Thymus (tissue), 11 donors: ENCODE measurements around the gene HNF1B. TPM values are rescaled to one million over a fixed set of nuclear protein-coding genes. Genes with fewer than 3 reads are reported as not detected.

Experiments used
- DNase-seq, 9 donors: peaks; one replicate each; pipeline ENCODE4 v3.0.0-alpha.2; 2013; ENCODE audit warnings: low spot score in 9 of 9, low read depth in 6 of 9, missing footprints in 1 of 9
- H3K27ac ChIP-seq, 2 donors: one replicate each; pipeline ENCODE4 v1.5.1; 2013; ENCODE audit warnings: control low read depth in 1 of 2, low read depth in 1 of 2, low read length in 1 of 2, mild to moderate bottlenecking in 1 of 2, moderate library complexity in 1 of 2
- H3K27me3 ChIP-seq, 2 donors: one replicate each; pipeline ENCODE4 v1.5.1; 2013; ENCODE audit warnings: low read length in 1 of 2; ENCODE audit not compliant: control insufficient read depth in 2 of 2, insufficient read depth in 1 of 2
- H3K36me3 ChIP-seq, 2 donors: one replicate each; pipeline ENCODE4 v1.5.1; 2013; ENCODE audit warnings: low read length in 1 of 2, mild to moderate bottlenecking in 1 of 2, moderate library complexity in 1 of 2; ENCODE audit not compliant: control insufficient read depth in 2 of 2, insufficient read depth in 2 of 2
- H3K4me1 ChIP-seq, 2 donors: one replicate each; pipeline ENCODE4 v1.5.1; 2013; ENCODE audit warnings: low read length in 2 of 2; ENCODE audit not compliant: control insufficient read depth in 2 of 2, insufficient read depth in 2 of 2
- H3K4me3 ChIP-seq, 2 donors: one replicate each; pipeline ENCODE4 v1.5.1; 2013; ENCODE audit warnings: low read length in 2 of 2, control low read depth in 1 of 2, mild to moderate bottlenecking in 1 of 2
- H3K9me3 ChIP-seq, 2 donors: one replicate each; pipeline ENCODE4 v1.5.1; 2013; ENCODE audit warnings: low read length in 1 of 2, mild to moderate bottlenecking in 1 of 2; ENCODE audit not compliant: control insufficient read depth in 2 of 2, insufficient read depth in 1 of 2
- WGBS: extraction: QIAGEN DNeasy Blood & Tissue Kit; methylation state at CpG from one replicate; pipeline ENCODE4 v1.1.7; 2013; 5-methylcytosine and 5-hydroxymethylcytosine counted together
- polyA plus RNA-seq: library from polyadenylated mRNA; stranded (reverse); fragments of 200-250 nt; gene quantifications from one replicate; pipeline ENCODE4 v1.2.3, GENCODE V29; 2013
- total RNA-seq: library from RNA; stranded (reverse); fragments of 120-200 nt; gene quantifications from one replicate; pipeline ENCODE4 v1.2.4, GENCODE V29; 2013
- donor health status: healthy.

The HNF1B gene
- total and polyA plus RNA-seq, 2 donors: 0.05 to 0.30 TPM

DNA sequence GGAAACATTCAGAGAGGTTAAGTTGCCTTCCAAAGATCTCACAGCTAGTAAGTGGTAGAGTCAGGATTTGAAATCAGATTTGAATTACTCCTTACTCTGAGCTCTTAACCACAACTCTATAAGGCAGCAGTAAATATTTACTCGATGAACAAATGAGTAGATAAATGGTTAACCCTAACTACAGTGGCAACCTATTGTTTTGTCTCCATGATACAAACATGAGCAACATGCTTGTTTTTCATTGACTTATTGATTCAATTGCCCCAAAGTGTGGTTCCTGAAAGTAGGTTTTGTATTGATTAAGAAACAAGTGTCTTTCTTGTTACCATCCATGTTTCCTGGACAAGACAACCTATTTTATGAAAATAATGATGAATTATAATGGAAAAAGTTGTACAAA, 66.8 kb downstream of the HNF1B start:
- no peak overlapping the region for H3K4me3 ChIP-seq
- H3K36me3 ChIP-seq: no peaks in the 10 kb centered on the region
- no peak overlapping the region for H3K27ac ChIP-seq
- H3K9me3 ChIP-seq: peaks cover 0 to 3% of the 10 kb centered on the region in 2 donors
- peaks cover 0 to 2% of the 10 kb centered on the region in 2 donors for H3K27me3 ChIP-seq
- no peak for DNase-seq
- WGBS: 95% methylated on average over 1 of the region's 1 CpG
- H3K4me1 ChIP-seq: no peaks in the 10 kb centered on the region

DNA sequence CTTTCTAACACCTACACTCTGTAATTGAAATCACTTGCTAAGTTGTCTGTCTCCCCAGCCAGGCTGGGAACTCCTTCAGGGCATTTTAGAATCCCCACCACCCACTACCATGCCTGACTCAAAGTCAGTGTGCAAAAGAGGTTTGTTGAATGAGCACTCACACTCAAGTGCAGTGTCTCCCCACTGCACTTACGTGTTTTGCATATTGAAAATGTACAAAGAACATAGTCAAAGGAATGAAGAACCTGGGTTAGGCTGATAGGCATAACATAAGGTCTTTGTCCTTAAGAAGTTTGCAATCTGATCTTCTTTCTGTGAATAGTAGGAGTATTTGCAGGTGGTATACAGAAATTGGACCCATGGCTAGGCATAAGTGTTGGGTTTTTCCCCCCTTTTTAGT, 67.8 kb downstream of the HNF1B start:
- Histone ChIP-seq H3K27me3 (peaks cover 0 to 2% of the 10 kb centered on the region in 2 donors), H3K9me3 (peaks cover 0 to 3% of the 10 kb centered on the region in 2 donors), H3K4me3 (no peak overlapping the region), H3K4me1 (no peaks in the 10 kb centered on the region), H3K36me3 (no peaks in the 10 kb centered on the region), H3K27ac (no peak overlapping the region)
- WGBS: 94% methylated on average over 1 of the region's 1 CpG
- no peak for DNase-seq

DNA sequence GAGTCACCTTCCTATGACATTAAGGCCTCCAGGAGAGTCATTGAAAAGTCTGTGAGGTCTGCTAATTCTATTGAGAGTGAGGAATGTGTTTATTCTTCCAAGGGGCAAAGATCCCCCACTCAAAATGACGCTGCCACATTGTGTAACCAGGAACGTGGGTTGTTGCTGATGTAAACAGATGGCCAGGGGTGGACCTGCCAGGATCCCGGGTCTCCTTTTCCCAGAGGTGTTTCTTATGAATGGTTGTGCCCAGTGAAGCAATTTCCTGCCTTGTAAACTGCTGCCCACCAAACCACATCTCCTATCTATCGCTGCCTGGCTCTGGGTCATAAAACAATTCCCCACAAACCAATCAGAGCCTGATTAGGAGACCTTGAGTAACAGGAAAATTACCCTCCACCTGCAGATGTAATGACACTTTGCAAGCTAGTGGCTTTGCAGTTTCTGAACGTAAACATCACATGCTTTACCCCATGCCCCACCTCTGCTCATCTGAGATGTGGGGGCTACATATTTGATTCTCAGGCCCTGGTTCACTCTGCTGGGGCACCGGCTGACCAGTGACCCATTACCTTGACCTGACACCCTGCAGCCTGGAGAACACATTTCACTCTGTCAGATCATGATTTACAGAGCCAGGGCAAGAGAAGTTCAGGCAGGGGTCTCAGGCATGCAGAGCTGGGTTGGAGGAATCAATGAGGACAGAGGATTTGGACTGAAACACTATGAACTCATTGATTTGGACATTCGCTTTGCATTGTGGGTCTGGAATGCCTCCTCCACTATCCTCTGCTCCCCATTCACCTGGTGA, 68.5 kb downstream of the HNF1B start:
- 29% methylated on average over 7 of the region's 7 CpGs for WGBS
- H3K36me3 ChIP-seq: no peaks in the 10 kb centered on the region
- H3K4me1 ChIP-seq: no peaks in the 10 kb centered on the region
- H3K4me3 ChIP-seq: no peak overlapping the region
- H3K27ac ChIP-seq: no peak overlapping the region
- H3K9me3 ChIP-seq: peaks cover 0 to 3% of the 10 kb centered on the region in 2 donors
- H3K27me3 ChIP-seq: peaks cover 0 to 2% of the 10 kb centered on the region in 2 donors
- no peak for DNase-seq

DNA sequence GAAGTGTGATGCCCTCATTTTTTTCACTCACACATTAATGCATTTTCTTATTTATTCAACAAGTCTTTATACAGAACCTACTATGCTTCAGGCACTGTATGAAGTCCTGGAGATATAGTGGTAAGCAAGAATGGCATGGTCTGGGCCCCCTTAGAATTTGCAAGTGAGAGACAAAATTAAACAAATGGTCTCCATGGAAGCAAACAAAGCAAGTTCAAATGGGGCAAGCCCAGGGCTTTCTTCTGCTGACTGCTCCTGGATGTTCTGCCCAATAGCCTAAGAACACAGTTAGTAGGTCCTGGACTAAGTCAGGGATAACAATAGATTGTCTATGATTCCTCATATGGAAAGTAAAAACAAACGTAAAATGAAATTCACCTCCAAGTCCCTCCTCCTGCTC, 70.3 kb downstream of the HNF1B start:
- Histone ChIP-seq H3K4me1 (no peaks in the 10 kb centered on the region), H3K27me3 (peaks cover 0 to 2% of the 10 kb centered on the region in 2 donors), H3K36me3 (no peaks in the 10 kb centered on the region), H3K9me3 (peaks cover 0 to 3% of the 10 kb centered on the region in 2 donors), H3K27ac (no peak overlapping the region), H3K4me3 (no peak overlapping the region)
- WGBS: 95% methylated on average over 1 of the region's 1 CpG
- no peak for DNase-seq

DNA sequence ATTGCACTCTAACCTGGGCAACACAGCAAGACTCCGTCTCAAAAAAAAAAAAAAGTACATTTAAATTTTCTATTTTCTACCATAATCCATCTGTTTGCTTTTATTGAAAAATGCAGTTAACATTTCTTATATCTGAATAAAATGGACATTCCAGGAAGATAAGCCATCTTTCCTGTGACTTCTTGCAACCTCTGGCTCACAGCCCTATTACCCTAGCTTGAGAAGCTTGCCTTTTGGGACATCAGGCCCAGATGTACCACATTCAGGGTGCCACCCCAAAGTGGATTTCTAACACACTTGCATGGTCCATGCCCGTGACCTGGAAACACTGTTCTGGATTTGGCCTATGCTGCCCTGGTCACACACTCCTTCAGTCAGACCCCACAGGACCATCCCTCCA, 71.5 kb downstream of the HNF1B start:
- peaks cover 0 to 2% of the 10 kb centered on the region in 2 donors for H3K27me3 ChIP-seq
- no peak overlapping the region for H3K27ac ChIP-seq
- no peaks in the 10 kb centered on the region for H3K4me1 ChIP-seq
- H3K4me3 ChIP-seq: no peak overlapping the region
- WGBS: 96% methylated on average over 2 of the region's 2 CpGs
- H3K9me3 ChIP-seq: peaks cover 0 to under 1% of the 10 kb centered on the region in 2 donors
- DNase-seq: no peak
- no peaks in the 10 kb centered on the region for H3K36me3 ChIP-seq

DNA sequence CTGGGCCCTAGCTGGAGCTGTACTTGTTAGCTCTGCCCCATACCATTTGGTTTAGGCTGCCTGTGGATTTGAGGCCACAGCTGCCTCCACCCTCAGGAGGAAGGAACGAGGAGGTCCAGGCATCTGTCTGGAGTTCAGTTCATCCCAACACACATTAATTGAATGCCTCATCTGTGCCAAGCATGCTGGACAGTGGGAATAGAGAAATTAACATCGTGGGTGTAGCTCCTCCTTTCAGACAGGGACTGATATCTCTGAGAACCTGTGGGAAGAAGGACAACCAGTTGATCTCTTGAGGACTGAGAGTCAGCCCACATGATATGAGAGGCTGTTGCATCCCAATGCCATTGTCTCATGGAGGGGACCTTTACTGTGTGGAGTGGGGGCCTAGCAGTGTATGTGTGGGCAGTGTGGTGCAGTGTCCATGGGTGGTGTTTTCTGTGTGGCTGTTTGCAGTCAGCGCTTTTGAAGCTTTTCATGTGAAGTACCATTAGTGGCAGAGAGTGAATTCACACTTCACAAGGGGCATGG, 72.2 kb downstream of the HNF1B start:
- Histone ChIP-seq H3K27me3 (peaks cover 0 to 2% of the 10 kb centered on the region in 2 donors), H3K36me3 (no peaks in the 10 kb centered on the region), H3K4me3 (no peak overlapping the region), H3K9me3 (no peaks in the 10 kb centered on the region), H3K27ac (no peak overlapping the region), H3K4me1 (no peaks in the 10 kb centered on the region)
- no peak for DNase-seq
- 94% methylated on average over 3 of the region's 3 CpGs for WGBS

DNA sequence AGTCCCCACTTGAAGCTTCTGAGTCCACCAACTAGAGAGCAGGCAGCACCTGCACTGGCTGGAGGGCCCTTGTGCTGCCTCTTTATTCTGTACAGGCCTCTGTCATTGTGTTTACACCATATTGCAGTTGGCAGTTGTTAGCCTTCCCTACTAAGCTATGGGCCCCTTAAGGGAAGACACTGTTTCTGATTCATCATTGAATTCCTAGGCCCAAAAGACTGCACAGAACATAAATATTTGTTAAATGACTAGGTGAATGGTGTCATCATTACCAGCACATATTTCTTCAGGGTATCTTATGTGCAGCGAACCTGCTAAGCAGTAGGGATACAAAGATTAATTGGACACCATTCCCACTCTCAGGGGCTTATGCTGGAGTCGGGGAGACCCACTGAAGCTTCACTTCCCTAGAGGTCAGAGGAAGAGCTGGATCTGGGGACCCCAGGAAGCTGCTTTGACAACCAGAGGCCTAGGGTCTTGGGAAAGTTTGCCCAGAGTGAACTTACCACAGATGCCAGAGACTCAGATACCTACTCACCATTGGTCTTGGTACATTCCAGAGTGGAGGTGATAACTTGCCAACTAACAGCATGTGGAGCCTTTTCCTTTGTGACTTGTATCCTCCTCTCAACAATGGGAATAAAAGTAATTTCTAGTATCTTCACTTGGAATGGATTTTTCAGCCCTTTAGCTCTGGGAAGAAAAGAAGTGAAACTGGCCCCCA, 72.9 kb downstream of the HNF1B start:
- Histone ChIP-seq H3K27me3 (peaks cover 0 to 2% of the 10 kb centered on the region in 2 donors), H3K27ac (no peak overlapping the region), H3K4me1 (no peaks in the 10 kb centered on the region), H3K36me3 (no peaks in the 10 kb centered on the region), H3K4me3 (no peak overlapping the region), H3K9me3 (no peaks in the 10 kb centered on the region)
- no peak for DNase-seq
- WGBS: 93% methylated on average over 2 of the region's 2 CpGs

DNA sequence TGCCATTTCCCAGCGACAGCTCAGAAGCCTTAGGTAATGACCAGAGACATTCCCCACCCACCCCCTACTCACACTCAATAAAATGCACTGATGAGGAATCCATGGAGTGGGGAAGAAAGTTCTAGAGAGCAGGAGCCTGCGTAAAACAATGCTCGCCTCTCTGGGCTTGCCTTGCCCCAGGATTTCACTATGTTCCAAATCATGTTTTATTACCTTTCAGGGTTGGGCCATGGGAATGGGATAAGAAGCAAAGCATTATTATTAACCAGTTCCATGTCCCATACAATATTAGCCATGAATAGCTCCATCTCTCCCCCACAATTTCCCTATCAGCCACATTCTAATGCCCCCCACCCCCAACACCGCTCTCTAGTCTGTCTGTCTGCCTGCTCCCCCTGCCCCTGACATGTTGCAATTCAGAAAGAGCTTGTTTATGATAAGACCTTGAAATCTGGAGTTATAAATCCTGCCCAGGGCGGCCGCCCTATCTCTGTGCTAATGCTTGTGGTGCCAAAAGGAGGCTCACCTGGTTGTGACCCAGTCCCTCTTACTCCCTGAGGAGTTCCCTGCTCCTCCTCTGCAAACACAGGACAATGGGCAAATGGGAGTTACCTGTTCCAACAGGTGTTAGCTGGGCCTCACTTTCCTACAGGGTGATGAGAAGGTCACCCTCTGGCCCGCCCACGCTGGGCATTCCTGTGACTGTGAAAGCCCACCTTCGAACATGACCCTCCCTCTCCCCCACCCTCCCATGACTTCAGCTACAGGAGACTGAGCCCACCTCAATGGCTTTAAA, 73.6 kb downstream of the HNF1B start:
- 97% methylated on average over 9 of the region's 9 CpGs for WGBS
- Histone ChIP-seq H3K4me1 (no peaks in the 10 kb centered on the region), H3K36me3 (no peaks in the 10 kb centered on the region), H3K9me3 (no peaks in the 10 kb centered on the region), H3K27me3 (no peaks in the 10 kb centered on the region), H3K4me3 (no peak overlapping the region), H3K27ac (no peak overlapping the region)
- DNase-seq: no peak
